A549 (cell line): ENCODE results near the gene XPR1.

Experiments
- CTCF ChIP-seq: fragments of >200 bp; sonication (Bioruptor Twin); formaldehyde crosslinking; IDR thresholded peaks from 3 replicates; pipeline ENCODE4 v1.5.1; 2016
- POLR2A ChIP-seq: IDR thresholded peaks from 2 replicates; pipeline ENCODE4 v1.6.1; 2012; ENCODE audit warnings: mild to moderate bottlenecking, low read length

DNA sequence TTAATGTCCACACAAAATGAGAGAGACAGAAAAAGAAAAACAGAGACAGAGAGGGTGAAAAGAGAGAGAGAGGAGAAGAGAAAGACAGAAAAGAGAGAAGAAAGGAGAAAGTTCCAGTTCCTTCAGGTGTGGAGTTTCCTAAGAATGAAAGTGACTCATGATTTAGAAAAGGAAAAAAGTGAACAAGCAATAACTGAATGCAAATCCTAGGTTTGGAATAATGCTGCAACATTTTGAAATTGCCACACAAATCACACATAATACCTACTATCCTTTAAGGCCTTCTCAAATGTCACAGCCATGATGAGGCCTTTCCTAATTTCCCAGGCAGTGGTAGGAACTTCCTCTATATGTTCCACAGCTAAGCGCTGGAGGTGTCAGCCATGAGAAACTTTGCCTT, 31.5 kb upstream of the XPR1 start:
- TF ChIP-seq CTCF (no peak), POLR2A (no peak)
